Gastrocnemius medialis (tissue), 4 donors: ENCODE results near the gene NUF2. TPM values are rescaled to one million over a fixed set of nuclear protein-coding genes. Genes with fewer than 3 reads are reported as not detected.

Experiments
- ATAC-seq, 2 donors: fragments of 150-250 bp; one replicate each; pipeline ENCODE4 v1.9.1; 2016
- DNase-seq, 2 donors: peaks; one replicate each; pipeline ENCODE4 v3.0.0-alpha.2; 2019
- H3K27ac ChIP-seq, 4 donors: fragments of 200-600 bp; sonication (generic); 1 replicate in 1 of 4; 2 replicates in 3 of 4; pipeline ENCODE4 v1.5.1; 2016 to 2018; ENCODE audit warnings: mild to moderate bottlenecking in 2 of 4, moderate library complexity in 1 of 4
- H3K27me3 ChIP-seq, 3 donors: fragments of 200-600 bp; sonication (generic) in 2 of 3; 1 replicate in 1 of 3; 2 replicates in 2 of 3; pipeline versions ENCODE4 v1.5.1 to v1.6.0; 2016 to 2019; ENCODE audit warnings: mild to moderate bottlenecking in 1 of 3, moderate library complexity in 1 of 3
- H3K36me3 ChIP-seq, 2 donors: fragments of 200-600 bp; sonication (generic) in 1 of 2; one replicate each; pipeline ENCODE4 v1.5.1; 2017 to 2018
- H3K4me1 ChIP-seq, 2 donors: fragments of 200-600 bp; sonication (generic) in 1 of 2; one replicate each; pipeline ENCODE4 v1.5.1; 2016 to 2017; ENCODE audit warnings: mild to moderate bottlenecking in 2 of 2
- H3K4me3 ChIP-seq, 4 donors: fragments of 200-600 bp; sonication (generic) in 3 of 4; 1 replicate in 1 of 4; 2 replicates in 3 of 4; pipeline ENCODE4 v1.5.1; 2016 to 2019; ENCODE audit warnings: mild to moderate bottlenecking in 2 of 4
- H3K9me3 ChIP-seq, 3 donors: fragments of 200-600 bp; sonication (generic) in 2 of 3; 1 replicate in 1 of 3; 2 replicates in 2 of 3; pipeline ENCODE4 v1.5.1; 2016 to 2019
- POLR2A ChIP-seq, 2 donors: fragments of 450-650 bp; IDR thresholded peaks; one replicate each; pipeline ENCODE4 v1.6.1; 2017; ENCODE audit warnings: antibody characterized with exemption in 2 of 2, mild to moderate bottlenecking in 2 of 2, moderate library complexity in 2 of 2
- in situ Hi-C, 4 donors: fragments of 200-750 bp; cut with MboI; loops; one replicate each; pipeline versions ENCODE4 v1.15.0 to v1.8.0; 2017; ENCODE audit warnings: low sequenced_read_pairs in 4 of 4
- intact Hi-C: fragments of 100-400 bp; cut with DNase I; formaldehyde crosslinking; loops from one replicate; pipeline ENCODE4 v1.15.1; 2023; ENCODE audit warnings: low total_unique reads
- total RNA-seq, 4 donors: library from RNA; depleted of rRNA; stranded (reverse); fragments of >200 nt; gene quantifications; one replicate each; pipeline versions ENCODE4 v1.1.0 to v1.2.3, GENCODE V29; 2016
- TF ChIP-seq, protein P1 (sequence below), 5 experiments: fragments of 450-650 bp in 3 of 5; fragments of 200-600 bp in 2 of 5; sonication (generic) in 2 of 5; IDR thresholded peaks in 4 of 5; conservative IDR thresholded peaks in 1 of 5; 1 replicate in 4 of 5; 2 replicates in 1 of 5; pipeline ENCODE4 v1.5.1; 2016 to 2019; ENCODE audit warnings: antibody characterized with exemption in 5 of 5, mild to moderate bottlenecking in 3 of 5, moderate library complexity in 3 of 5

The NUF2 gene
- total RNA-seq, 4 donors from 2014 or later: not detected

DNA sequence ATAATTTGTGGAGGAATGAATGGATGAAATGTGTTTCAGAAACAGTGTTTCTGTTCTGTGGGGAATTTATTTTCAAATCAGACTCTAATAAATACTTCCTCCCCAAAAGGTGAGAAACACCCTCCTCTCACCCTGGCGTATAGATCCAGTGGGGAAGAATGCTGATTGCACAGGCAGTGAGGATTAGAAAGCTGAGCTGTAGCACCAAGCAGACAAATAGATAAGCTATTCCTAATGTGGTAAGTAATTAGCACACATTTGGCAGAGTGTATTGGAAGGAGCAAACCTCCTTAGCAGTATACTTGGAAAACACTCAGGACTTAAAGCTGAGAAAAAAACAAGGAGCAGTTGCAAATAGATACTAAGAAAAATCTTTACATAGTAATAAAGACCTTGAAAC lies 50.8 kb downstream of the NUF2 start:
- H3K27me3 ChIP-seq: no peaks in the 10 kb centered on the region
- ATAC-seq (no peak), DNase-seq (no peak)
- H3K36me3 ChIP-seq: no peaks in the 10 kb centered on the region
- no peak overlapping the region for H3K27ac ChIP-seq
- intact Hi-C loops: no loop called here
- H3K4me1 ChIP-seq: no peaks in the 10 kb centered on the region
- no peak overlapping the region for H3K4me3 ChIP-seq
- no peak for TF ChIP-seq POLR2A (IDR thresholded peaks at IDR 0.05)
- TF ChIP-seq, protein P1, sequence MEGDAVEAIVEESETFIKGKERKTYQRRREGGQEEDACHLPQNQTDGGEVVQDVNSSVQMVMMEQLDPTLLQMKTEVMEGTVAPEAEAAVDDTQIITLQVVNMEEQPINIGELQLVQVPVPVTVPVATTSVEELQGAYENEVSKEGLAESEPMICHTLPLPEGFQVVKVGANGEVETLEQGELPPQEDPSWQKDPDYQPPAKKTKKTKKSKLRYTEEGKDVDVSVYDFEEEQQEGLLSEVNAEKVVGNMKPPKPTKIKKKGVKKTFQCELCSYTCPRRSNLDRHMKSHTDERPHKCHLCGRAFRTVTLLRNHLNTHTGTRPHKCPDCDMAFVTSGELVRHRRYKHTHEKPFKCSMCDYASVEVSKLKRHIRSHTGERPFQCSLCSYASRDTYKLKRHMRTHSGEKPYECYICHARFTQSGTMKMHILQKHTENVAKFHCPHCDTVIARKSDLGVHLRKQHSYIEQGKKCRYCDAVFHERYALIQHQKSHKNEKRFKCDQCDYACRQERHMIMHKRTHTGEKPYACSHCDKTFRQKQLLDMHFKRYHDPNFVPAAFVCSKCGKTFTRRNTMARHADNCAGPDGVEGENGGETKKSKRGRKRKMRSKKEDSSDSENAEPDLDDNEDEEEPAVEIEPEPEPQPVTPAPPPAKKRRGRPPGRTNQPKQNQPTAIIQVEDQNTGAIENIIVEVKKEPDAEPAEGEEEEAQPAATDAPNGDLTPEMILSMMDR (IDR thresholded peaks at IDR 0.05 in 4 of 5, conservative IDR thresholded peaks at IDR 0.05 in 1 of 5): no peak
- no peaks in the 10 kb centered on the region for H3K9me3 ChIP-seq
- in situ Hi-C loops: no loop called here

DNA sequence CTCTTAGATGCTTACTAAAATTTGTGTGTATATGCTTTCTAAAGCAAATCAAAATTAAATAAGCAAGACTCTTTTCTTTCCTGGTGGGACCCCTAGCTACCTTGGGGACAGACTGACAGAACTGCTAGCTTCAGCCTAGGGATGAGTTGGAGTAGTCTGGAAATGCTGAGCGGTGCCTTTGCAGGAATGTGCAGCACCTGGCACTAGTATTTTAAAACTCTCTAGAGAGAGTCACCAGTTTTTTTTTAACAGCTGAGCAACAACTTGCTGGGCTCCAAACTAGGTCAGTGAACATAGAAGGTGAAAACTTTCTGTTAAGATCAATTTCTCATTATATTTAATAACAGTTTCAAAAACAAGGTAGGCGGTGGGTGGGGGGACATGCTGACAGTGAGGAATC lies 56.8 kb downstream of the NUF2 start:
- H3K36me3 ChIP-seq: no peaks in the 10 kb centered on the region
- H3K4me3 ChIP-seq: no peak overlapping the region
- H3K27me3 ChIP-seq: no peaks in the 10 kb centered on the region
- TF ChIP-seq POLR2A (IDR thresholded peaks at IDR 0.05): no peak
- TF ChIP-seq, protein P1 (IDR thresholded peaks at IDR 0.05 in 4 of 5, conservative IDR thresholded peaks at IDR 0.05 in 1 of 5): no peak
- no peaks in the 10 kb centered on the region for H3K9me3 ChIP-seq
- intact Hi-C loops: no loop called here
- in situ Hi-C loops: no loop called here
- ATAC-seq: peak; percentile 60 to 63
- no peaks in the 10 kb centered on the region for H3K4me1 ChIP-seq
- H3K27ac ChIP-seq: no peak overlapping the region
- DNase-seq: no peak

DNA sequence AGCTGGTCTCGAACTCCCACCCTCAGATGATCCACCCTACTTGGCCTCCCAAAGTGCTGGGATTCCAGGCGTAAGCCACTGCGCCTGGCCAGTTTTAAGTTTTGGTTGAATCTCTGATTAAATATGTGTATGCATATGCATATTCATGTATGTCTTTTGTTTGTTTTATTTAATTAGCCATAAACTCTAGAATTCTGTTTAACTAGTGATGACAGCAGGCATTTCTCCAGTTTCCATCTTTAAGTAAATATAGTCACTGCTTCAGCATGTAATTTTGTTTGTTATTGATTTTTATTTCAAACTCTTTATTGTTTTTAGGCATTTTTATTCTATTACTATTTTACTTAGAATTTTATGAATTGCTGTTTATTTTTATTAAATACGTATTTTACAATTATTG lies 58.0 kb downstream of the NUF2 start:
- H3K4me1 ChIP-seq: no peaks in the 10 kb centered on the region
- ATAC-seq: no peak
- no peak overlapping the region for H3K4me3 ChIP-seq
- no peaks in the 10 kb centered on the region for H3K9me3 ChIP-seq
- no peak overlapping the region for H3K27ac ChIP-seq
- no peak for TF ChIP-seq POLR2A (IDR thresholded peaks at IDR 0.05)
- TF ChIP-seq, protein P1 (IDR thresholded peaks at IDR 0.05 in 4 of 5, conservative IDR thresholded peaks at IDR 0.05 in 1 of 5): no peak
- H3K27me3 ChIP-seq: no peaks in the 10 kb centered on the region
- in situ Hi-C loops: no loop called here
- intact Hi-C loops: no loop called here
- DNase-seq: no peak
- no peaks in the 10 kb centered on the region for H3K36me3 ChIP-seq

DNA sequence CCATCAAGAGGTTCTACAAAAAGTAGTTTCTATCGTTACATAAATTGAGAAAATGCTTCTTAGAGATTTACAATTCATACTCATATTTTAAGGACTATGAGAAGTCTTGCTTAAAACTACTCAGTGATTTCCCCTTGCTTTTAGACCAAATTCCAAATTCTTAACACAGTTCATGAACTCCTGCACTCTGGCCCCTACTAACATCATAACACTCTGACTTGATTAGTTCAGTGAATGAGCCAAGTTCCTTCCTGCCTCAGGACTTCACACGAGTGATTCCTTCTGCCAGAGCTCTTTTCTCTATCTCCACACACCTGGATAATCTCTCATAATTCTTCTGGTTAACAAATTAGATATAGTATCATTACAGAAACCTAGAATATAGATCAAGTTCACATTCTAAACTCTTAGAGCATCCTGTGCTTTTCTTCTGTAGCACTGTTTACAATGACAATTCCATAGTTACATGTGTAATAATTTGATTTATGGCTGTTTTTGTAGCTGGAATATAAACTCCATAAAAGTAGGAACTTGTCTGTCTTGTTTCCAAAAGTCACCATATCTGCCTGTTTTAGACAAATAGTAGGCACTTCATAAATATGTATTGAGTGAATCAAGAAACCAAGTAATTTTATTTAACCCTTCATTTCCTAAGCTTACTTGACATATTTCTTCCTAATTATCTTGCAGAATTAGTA lies 59.9 kb downstream of the NUF2 start:
- DNase-seq: no peak
- no peak overlapping the region for H3K27ac ChIP-seq
- no peak for ATAC-seq
- no peaks in the 10 kb centered on the region for H3K36me3 ChIP-seq
- in situ Hi-C loops (no loop called here), intact Hi-C loops (no loop called here)
- no peak overlapping the region for H3K4me3 ChIP-seq
- H3K27me3 ChIP-seq: no peaks in the 10 kb centered on the region
- H3K9me3 ChIP-seq: no peaks in the 10 kb centered on the region
- H3K4me1 ChIP-seq: no peaks in the 10 kb centered on the region
- no peak for TF ChIP-seq POLR2A (IDR thresholded peaks at IDR 0.05)
- TF ChIP-seq, protein P1 (IDR thresholded peaks at IDR 0.05 in 4 of 5, conservative IDR thresholded peaks at IDR 0.05 in 1 of 5): no peak

DNA sequence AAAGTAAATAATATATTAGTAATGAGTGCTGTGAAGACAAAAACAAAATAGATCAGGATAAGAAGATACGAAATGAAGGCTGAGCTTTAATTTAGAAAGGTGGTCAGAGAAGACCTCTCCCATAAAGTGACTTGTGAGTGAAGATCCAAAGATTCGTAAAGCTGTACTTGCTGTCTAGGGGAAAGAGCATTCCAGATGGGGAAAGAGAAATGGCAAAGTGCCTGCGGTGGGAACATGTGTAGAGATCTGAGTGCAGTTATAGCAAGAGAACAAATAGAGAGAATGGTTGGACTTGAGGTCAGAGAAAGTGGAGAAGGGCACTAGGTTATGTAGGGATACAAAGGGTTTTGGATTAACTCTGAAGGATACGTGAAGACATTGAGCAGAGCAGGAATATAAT lies 60.6 kb downstream of the NUF2 start:
- Histone ChIP-seq H3K36me3 (no peaks in the 10 kb centered on the region), H3K4me3 (no peak overlapping the region), H3K27me3 (no peaks in the 10 kb centered on the region), H3K9me3 (no peaks in the 10 kb centered on the region), H3K27ac (no peak overlapping the region), H3K4me1 (no peaks in the 10 kb centered on the region)
- in situ Hi-C loops (no loop called here), intact Hi-C loops (no loop called here)
- TF ChIP-seq, protein P1 (IDR thresholded peaks at IDR 0.05 in 4 of 5, conservative IDR thresholded peaks at IDR 0.05 in 1 of 5): no peak
- TF ChIP-seq POLR2A (IDR thresholded peaks at IDR 0.05): no peak
- DNase-seq (no peak), ATAC-seq (no peak)
